NCI-H1417 treated with DMSO at 0.1 percent for 48 hours (cell line): Measurements from ENCODE around the gene MEIOSIN.
"Not testable (repeated sequence)": the region's sequence is repeated elsewhere in the genome, so short reads cannot be mapped to it uniquely, and the experiment has no call there.

ENCODE experiments used
- DNase-seq: peaks from one replicate; lab custom pipeline; 2025; lab: John Stamatoyannopoulos, UW

MEIOSIN gene, protein sequence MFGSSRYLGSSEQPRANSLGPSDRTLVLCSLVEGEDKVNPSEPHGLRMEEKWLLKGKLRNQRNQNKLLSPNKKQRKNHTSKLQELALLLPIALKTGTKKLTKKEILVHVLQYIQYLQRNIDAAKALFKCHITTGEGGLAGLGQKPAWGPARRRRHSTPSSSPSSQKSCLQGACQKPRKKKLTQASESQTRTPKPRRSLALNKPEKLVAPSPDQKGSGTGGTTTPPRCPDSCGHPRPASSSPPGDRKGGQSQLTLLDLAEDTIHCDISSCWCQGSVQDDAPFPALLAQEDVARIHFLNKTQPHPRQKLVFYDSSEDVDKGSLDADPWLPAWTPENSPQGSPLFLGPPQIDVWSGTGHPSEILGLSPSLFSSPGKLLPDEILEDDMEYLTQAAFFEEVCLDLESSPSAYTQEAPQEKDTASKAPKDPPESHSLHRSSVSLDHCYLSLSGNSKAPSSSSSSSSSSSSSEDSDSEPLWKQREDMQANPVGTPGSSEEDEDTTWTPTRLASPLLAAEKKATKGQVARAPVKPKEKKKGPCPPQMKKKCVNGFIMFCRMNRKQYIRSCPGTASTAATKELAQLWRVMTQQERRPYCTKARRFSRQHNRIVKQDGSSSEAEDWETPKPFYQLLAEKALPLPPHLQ

GRCh38 chr19:45733160-45733810 lies at the start of gene MEIOSIN:
Gene MEIOSIN (plus strand): TSS chr19:45733439. CDS start chr19:45735377, 1,938 bp downstream.
- DNase-seq = no peak

GRCh38 chr19:45685045-45685444 lies 48.2 kb upstream of the MEIOSIN start:
- DNase-seq = not testable (repeated sequence)

GRCh38 chr19:45687599-45687998 lies 45.6 kb upstream of the MEIOSIN start:
- DNase-seq = no peak

DNA sequence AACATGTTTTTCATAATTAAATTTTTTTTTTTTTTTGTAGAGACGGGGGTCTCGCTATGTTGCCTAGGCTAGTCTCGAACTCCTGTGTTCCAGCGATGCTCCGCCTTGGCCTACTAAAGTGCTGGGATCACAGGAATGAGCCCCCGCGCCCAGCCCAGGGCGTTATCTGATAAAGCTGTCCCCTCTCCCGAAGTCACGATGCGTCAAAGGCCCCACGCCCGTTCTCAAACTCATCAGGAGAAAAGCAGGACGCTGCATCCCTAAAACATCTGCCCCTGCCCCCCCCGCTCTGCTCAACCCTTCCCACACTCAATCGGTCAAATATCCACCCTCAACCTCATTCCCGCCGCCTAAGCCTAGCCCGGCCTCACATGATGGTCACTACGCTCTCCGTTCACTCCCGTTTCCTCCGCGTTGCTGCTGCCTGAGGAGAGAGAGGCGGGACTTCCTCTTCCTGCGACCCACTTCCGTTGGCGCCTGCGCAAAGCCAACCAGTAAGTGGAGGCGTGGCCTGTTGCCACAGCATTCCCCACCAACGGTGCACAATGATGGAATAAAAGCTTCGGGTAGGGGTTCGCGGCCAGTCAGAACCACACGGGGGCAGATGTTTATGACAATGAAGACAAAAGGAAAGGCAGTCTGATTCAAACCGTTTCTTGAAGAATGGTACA lies 41.6 kb upstream of the MEIOSIN start, which contains the start of gene SNRPD2:
Gene SNRPD2, minus strand, starts transcription at position 438 of the 671 bp plus-strand sequence. Its CDS starts 65 bp downstream, at position 373.
- no peak for DNase-seq

- DNase-seq = peak; percentile 94
Observed at GRCh38 chr19:45692187-45693105, 40.8 kb upstream of the MEIOSIN start, which contains the start of gene QPCTL. Gene QPCTL (plus strand): TSS chr19:45692666. CDS start chr19:45692704, 38 bp downstream.

GRCh38 chr19:45693106-45693788 lies 40.0 kb upstream of the MEIOSIN start:
- DNase-seq = no peak

DNA sequence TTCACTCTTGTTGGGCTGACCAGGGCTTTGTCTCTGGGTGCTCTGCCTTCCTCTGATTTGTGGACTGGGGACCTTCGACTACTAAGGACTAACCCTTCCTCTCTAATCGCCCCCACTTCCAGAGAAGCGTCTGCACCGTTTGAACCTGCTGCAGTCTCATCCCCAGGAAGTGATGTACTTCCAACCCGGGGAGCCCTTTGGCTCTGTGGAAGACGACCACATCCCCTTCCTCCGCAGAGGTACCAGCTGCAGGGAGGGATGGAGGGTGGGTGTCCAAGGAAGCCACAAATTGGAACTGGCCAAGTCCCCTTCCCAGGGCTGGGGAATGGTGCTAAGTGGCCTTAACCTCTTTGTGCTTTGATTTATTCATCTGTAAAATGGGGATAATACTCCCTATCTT lies 31.6 kb upstream of the MEIOSIN start:
- DNase-seq = no peak

DNA sequence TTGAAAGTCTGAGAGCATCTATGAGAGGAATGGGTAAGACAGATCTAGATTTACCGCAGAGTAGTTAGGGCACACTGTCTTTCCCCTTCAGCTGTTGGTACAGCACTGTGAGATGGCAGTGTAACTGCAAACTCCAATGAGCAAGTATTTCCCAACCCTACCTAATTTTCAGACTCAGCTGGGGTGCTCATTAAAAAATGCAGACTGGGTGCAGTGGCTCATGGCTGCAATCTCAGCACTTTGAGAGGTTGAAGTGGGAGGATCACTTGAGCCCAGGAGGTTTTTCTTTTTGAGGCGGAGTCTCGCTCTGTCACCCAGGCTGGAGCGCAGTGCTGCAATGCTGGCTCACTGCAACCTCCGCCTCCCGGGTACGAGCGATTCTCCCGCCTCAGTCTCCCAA lies 28.1 kb upstream of the MEIOSIN start:
- DNase-seq = no peak

DNA sequence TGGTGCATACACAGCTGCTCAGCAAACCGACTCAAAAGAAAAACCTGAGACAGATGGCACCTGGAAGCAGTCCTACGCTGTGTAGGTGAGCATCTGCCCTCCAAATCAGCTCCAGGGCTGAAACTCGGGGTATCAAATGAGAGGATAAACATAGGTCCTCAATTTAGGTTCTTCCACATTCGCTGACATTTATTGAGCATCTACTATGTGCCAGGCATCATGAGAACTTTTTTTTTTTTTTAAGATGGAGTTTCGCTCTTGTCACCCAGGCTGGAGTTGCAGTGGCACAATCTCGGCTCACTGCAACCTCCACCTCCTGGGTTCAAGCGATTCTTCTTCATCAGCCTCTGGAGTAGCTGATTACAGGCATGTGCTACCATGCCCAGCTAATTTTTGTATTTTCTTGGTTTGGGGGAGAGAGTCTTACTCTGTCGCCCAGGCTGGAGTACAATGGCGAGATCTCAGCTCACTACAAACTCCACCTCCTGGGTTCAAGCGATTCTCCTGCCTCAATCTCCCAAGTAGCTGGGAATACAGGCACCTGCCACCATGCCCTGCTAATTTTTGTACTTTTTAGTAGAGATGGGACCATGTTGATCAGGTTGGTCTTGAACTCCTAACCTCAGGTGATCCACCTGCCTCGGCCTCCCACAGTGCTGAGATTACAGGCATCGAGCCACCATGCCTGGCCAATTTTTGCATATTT lies 27.4 kb upstream of the MEIOSIN start:
- no peak for DNase-seq

DNA sequence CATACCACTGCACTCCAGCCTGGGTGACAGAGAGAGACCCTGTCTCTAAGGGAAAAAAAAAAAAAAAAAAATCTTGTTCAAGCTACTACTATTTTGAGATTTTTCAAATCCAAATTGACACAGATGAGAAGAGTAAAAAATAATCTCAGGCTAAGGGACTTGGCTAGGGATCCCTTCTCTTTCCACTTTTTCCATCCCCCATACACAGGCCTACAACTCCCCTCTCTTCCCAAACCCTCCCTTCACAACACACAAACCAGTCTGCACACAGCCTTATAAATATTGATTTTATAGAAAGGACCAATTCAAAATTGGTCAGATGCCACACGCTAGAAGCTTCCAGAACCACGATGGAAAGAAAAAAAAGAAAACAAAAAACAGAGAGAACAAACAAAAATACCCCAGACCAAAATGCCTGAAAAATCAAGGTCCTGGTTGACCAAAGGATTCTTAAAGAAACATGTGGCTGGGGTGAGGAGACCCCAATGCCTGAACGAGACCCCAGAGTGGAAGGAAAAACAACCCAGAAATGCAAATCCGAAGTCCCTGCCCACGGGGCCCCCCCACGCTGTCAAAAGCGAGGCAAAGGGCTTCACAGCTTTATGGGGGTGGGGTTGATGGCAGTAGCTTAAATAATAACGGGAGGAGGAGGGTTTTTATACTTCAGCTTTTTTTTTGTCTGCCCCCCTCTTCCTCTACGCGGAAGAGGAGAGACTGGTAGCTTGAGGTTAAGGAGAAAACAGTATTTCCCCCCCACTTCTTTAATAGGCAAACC lies 22.7 kb upstream of the MEIOSIN start:
- DNase-seq = no peak

DNA sequence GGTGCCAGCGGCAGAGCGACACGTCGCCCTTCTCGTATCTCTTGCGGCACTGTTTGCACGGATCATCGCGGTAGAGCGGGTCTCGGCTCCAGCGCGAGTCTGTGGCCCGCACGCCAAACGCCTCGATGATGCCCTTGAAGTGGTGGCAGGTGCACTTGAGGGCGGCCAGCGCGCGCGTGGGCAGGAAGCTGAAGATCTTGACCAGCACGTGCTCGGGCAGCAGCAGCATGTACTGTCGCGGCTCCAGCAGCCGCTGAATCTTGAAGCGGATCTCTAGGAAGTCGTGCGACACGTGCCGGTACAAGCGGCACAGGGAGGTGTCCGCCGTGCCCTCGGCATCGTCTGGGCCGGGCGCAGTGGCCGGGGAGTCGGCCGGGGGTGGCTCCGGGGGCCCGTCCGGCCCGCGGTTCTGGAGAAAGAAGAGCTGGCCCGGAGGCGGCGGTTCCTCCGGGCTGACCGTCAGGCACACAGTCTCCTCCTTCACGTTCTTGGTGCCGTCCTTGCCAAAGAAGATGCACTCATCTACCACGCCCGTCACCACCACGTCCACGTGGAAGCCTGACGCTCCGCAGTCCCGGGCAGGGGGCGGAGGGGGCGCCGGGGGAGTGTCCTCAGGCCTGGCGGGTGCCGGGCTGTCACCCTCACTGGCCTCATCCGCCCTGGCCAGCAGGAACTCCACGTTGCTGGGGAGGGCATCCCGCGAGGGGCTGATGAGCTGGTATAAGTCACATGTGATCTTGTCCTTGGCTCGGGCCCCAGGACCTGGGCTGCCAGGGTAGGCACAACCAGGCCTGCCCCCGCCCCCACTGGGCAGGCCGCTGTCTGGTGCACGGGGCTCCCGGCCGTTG lies 21.2 kb upstream of the MEIOSIN start:
- no peak for DNase-seq

- no peak for DNase-seq
Observed at GRCh38 chr19:45712699-45713067, 20.6 kb upstream of the MEIOSIN start.

DNA sequence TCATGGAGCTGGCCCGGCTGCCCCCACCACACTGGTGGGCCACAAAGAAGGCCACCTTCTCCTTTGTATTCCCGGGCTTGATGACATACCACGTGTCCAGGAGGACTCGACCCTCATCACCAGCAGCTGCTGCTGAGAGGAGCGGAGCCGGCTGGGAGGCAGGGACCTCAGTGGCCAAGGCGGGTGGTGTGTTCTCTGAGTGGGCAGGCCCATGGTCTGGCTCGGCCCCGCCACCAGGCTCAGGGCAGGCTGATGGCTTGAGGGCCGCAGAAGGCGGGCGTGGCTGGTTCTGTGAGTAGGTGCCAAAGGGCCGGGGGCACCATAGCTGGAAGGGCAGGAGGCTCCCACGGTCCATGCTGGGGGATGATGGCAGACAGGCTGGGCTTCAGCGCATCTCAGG lies 20.1 kb upstream of the MEIOSIN start:
- no peak for DNase-seq

GRCh38 chr19:45715139-45715538 lies 18.1 kb upstream of the MEIOSIN start:
- DNase-seq = no peak

GRCh38 chr19:45716359-45717130 lies 16.7 kb upstream of the MEIOSIN start:
- no peak for DNase-seq

GRCh38 chr19:45717131-45717982 lies 15.9 kb upstream of the MEIOSIN start:
- DNase-seq = peak; percentile 89
